ENCODE results near the gene SETDB1. TPM values are rescaled to one million over a fixed set of nuclear protein-coding genes. Genes with fewer than 3 reads are reported as not detected.
A peak's percentile ranks its signal among the peaks of the same experiment; 100 is the strongest.
"Not testable (repeated sequence)": the region's sequence is repeated elsewhere in the genome, so short reads cannot be mapped to it uniquely, and the experiment has no call there.

SETDB1 gene
- total RNA-seq, 1 donor = 30.7 TPM

DNA sequence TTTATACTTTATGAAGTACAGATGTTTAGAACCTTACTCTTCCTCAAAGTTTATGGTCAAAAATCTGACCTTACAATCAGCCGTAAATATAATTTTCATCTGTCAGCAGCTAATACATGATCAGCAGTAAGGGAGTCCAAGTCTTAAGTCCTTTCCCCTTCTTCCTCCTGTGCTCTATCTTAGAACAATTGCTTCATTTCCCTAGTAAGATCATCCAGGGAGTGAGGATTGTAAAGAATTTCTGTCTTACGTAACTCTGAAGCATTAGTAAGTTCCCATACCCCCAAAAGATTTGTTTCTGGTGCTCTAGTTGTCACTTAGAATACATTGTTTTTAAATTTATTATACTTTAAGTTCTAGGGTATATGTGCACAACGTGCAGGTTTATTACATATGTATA is 2.1 kb downstream of the SETDB1 start:
- DNase-seq (ENCODE audit: low read depth) = peak; percentile 22
- TF ChIP-seq, protein P1, sequence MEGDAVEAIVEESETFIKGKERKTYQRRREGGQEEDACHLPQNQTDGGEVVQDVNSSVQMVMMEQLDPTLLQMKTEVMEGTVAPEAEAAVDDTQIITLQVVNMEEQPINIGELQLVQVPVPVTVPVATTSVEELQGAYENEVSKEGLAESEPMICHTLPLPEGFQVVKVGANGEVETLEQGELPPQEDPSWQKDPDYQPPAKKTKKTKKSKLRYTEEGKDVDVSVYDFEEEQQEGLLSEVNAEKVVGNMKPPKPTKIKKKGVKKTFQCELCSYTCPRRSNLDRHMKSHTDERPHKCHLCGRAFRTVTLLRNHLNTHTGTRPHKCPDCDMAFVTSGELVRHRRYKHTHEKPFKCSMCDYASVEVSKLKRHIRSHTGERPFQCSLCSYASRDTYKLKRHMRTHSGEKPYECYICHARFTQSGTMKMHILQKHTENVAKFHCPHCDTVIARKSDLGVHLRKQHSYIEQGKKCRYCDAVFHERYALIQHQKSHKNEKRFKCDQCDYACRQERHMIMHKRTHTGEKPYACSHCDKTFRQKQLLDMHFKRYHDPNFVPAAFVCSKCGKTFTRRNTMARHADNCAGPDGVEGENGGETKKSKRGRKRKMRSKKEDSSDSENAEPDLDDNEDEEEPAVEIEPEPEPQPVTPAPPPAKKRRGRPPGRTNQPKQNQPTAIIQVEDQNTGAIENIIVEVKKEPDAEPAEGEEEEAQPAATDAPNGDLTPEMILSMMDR (IDR thresholded peaks at IDR 0.05; ENCODE audit: insufficient read depth, low read length) = no peak
- H3K4me3 ChIP-seq (ENCODE audit: low read depth, low read length) = no peak overlapping the region

DNA sequence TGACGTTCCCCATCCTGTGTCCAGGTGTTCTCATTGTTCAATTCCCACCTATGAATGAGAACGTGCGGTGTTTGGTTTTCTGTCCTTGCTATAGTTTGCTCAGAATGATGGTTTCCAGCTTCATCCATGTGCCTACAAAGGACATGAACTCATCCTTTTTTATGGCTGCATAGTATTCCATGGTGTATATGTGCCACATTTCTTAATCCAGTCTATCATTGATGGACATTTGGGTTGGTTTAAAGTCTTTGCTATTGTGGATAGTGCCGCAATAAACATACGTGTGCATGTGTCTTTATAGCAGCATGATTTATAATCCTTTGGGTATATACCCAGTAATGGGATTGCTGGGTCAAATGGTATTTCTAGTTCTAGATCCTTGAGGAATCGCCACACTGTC is 2.6 kb downstream of the SETDB1 start:
- DNase-seq (ENCODE audit: low read depth); H3K4me3 ChIP-seq (ENCODE audit: low read depth, low read length): not testable (repeated sequence)

DNA sequence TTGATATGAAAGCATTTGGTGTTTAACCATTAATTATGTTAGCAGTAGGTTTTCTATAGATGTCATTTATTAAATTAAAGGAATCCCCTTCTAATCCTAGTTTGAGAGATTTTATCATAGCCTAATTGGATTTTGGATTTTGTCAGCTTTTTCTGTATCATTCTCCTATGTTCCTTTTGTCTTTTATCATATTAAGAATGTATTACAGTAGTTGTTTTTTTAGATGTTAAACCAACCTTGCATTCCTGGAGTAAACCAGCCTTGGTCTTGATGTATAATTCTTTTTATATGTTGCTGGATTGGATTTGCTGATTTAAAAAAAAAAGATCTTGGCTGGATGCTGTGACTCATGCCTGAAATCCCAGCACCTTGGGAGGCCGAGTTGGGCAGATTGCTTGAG is 5.6 kb downstream of the SETDB1 start:
- TF ChIP-seq, protein P1 (IDR thresholded peaks at IDR 0.05; ENCODE audit: insufficient read depth, low read length) = no peak
- no peak overlapping the region for H3K4me3 ChIP-seq (ENCODE audit: low read depth, low read length)
- DNase-seq (ENCODE audit: low read depth) = peak; percentile 36

DNA sequence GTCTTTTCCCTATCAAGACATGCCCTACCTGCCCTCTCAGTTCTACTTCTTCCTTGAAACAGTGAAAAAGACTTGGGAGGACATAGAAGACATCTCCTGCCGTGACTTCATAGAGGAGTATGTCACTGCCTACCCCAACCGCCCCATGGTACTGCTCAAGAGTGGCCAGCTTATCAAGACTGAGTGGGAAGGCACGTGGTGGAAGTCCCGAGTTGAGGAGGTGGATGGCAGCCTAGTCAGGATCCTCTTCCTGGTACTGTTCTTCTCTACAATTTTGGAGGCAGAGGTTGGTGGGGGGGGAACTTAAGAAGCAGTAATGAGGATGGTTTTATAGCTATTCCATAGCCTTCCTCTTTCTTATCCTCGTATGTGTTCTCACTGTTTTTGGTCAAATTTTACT is 18.7 kb downstream of the SETDB1 start:
- no peak for DNase-seq (ENCODE audit: low read depth)
- H3K4me3 ChIP-seq (ENCODE audit: low read depth, low read length) = no peak overlapping the region
- TF ChIP-seq, protein P1 (IDR thresholded peaks at IDR 0.05; ENCODE audit: insufficient read depth, low read length) = no peak

DNA sequence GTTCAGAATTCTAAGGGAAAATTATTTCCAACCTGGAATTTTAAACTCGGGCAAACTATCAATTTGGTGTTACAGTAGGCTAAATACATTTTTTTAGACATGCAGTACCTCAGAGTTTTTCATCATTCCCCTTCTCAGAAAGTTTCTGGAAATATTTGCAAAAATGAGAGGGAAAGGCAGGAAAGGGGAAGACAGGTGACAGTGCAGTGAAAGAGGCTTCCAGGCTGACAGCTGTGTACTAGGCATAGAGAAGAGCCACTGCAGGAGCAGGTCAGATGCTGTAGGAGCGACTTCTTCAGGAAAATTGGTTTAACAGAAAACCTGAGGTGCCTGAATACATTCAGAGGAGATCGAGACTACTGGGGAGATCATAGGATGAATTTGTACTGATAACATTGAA is 28.5 kb downstream of the SETDB1 start:
- no peak for DNase-seq (ENCODE audit: low read depth)
- TF ChIP-seq, protein P1 (IDR thresholded peaks at IDR 0.05; ENCODE audit: insufficient read depth, low read length) = no peak
- H3K4me3 ChIP-seq (ENCODE audit: low read depth, low read length) = no peak overlapping the region

DNA sequence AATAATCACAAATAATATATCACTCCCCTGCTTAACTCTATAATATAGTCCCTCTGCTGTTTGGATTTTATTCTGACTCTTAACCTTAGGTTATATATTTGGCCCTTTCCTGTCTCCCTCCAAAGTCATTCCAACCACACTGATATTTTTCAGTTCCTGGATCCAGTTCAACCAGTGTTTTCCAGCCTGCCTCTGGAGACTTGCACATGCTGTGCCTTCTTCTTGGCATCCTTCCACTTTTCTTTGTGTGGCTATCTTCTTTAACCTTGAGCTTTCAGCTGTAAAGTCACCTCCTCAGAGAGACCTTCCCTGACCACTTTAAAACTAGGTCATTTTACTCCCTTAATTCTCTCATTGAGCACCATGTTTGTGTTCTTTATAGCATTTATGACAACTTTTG is 29.1 kb downstream of the SETDB1 start:
- no peak overlapping the region for H3K4me3 ChIP-seq (ENCODE audit: low read depth, low read length)
- no peak for DNase-seq (ENCODE audit: low read depth)

DNA sequence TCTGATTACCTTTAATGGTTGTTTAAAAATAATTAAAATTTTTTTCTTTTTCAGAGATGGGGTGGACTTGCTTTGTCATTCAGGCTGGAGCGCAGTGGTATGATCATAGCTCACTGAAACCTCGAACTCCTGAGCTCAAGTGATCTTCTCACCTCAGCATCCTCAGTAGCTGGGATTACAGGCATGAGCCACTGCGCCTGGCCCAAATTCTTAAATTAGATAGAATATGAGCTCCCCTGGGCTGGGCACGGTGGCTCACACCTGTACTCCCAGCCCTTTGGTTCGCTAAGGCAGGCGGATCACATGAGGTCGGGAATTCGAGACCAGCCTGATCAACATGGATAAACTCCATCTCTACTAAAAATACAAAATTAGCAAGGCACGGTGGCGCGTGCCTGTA is 31.5 kb downstream of the SETDB1 start:
- TF ChIP-seq, protein P1 (IDR thresholded peaks at IDR 0.05; ENCODE audit: insufficient read depth, low read length) = no peak
- DNase-seq (ENCODE audit: low read depth) = no peak
- H3K4me3 ChIP-seq (ENCODE audit: low read depth, low read length) = no peak overlapping the region

More for the DNA sequence above, 29.1 kb downstream of the SETDB1 start:
- TF ChIP-seq, protein P1 (IDR thresholded peaks at IDR 0.05; ENCODE audit: insufficient read depth, low read length) = no peak
